Esophagus (tissue), 2 donors: ENCODE results near the gene KCNK5. TPM values are rescaled to one million over a fixed set of nuclear protein-coding genes. Genes with fewer than 3 reads are reported as not detected.

Source experiments
- H3K27ac ChIP-seq, 2 donors: one replicate each; pipeline ENCODE4 v1.5.1; 2013; ENCODE audit warnings: low read depth in 2 of 2, mild to moderate bottlenecking in 2 of 2, inconsistent platforms in 1 of 2, low read length in 1 of 2, moderate library complexity in 1 of 2
- H3K27me3 ChIP-seq, 2 donors: one replicate each; pipeline ENCODE4 v1.6.1; 2013; ENCODE audit warnings: low read length in 2 of 2, control low read depth in 1 of 2, mild to moderate bottlenecking in 1 of 2; ENCODE audit not compliant: insufficient read depth in 2 of 2, control insufficient read depth in 1 of 2
- H3K36me3 ChIP-seq, 2 donors: one replicate each; pipeline ENCODE4 v1.6.1; 2013; ENCODE audit warnings: low read length in 1 of 2; ENCODE audit not compliant: control insufficient read depth in 2 of 2, insufficient read depth in 2 of 2
- H3K4me1 ChIP-seq, 2 donors: one replicate each; pipeline ENCODE4 v1.6.1; 2013; ENCODE audit warnings: low read length in 1 of 2; ENCODE audit not compliant: control insufficient read depth in 2 of 2, insufficient read depth in 2 of 2
- H3K4me3 ChIP-seq, 2 donors: one replicate each; pipeline ENCODE4 v1.5.1; 2013; ENCODE audit warnings: low read length in 2 of 2, mild to moderate bottlenecking in 2 of 2, low read depth in 1 of 2, moderate library complexity in 1 of 2
- H3K9me3 ChIP-seq, 2 donors: one replicate each; pipeline ENCODE4 v1.6.1; 2013; ENCODE audit warnings: mild to moderate bottlenecking in 2 of 2, low read depth in 1 of 2, low read length in 1 of 2, moderate library complexity in 1 of 2; ENCODE audit not compliant: control insufficient read depth in 2 of 2, insufficient read depth in 1 of 2
- WGBS, 2 donors: extraction: QIAGEN DNeasy Blood & Tissue Kit; methylation state at CpG; one replicate each; pipeline ENCODE4 v1.1.7; 2013; 5-methylcytosine and 5-hydroxymethylcytosine counted together
- polyA plus RNA-seq, 2 donors: library from polyadenylated mRNA; stranded (reverse); fragments of 200-250 nt; gene quantifications; one replicate each; pipeline ENCODE4 v1.2.3, GENCODE V29; 2013
- donor health status: healthy with polysubstance abuse.
- donor health status: Bipolar disorder and iron deficiency.

The KCNK5 gene
- polyA plus RNA-seq, 2 donors = 2.5 to 2.7 TPM

GRCh38 chr6:39202166-39202565, 27.1 kb downstream of the KCNK5 start:
- Histone ChIP-seq H3K27ac (no peak overlapping the region), H3K36me3 (peaks cover 0 to 1% of the 10 kb centered on the region in 2 donors), H3K4me1 (peaks cover 5 to 40% of the 10 kb centered on the region in 2 donors), H3K27me3 (no peaks in the 10 kb centered on the region), H3K9me3 (no peaks in the 10 kb centered on the region), H3K4me3 (no peak overlapping the region)
- WGBS, 2 donors = 89 to 94% methylated on average over 4 of the region's 4 CpGs

- 0 to 53% methylated on average over 1 of the region's 1 CpG for WGBS, 2 donors
- no peaks in the 10 kb centered on the region for H3K27me3 ChIP-seq
- H3K36me3 ChIP-seq = peaks cover 2 to 4% of the 10 kb centered on the region in 2 donors
- H3K4me1 ChIP-seq = peaks cover 7 to 26% of the 10 kb centered on the region in 2 donors
- no peak overlapping the region for H3K4me3 ChIP-seq
- H3K9me3 ChIP-seq = no peaks in the 10 kb centered on the region
- H3K27ac ChIP-seq = no peak overlapping the region
These were observed 28.7 kb downstream of the KCNK5 start for GRCh38 chr6:39200498-39201020.

DNA sequence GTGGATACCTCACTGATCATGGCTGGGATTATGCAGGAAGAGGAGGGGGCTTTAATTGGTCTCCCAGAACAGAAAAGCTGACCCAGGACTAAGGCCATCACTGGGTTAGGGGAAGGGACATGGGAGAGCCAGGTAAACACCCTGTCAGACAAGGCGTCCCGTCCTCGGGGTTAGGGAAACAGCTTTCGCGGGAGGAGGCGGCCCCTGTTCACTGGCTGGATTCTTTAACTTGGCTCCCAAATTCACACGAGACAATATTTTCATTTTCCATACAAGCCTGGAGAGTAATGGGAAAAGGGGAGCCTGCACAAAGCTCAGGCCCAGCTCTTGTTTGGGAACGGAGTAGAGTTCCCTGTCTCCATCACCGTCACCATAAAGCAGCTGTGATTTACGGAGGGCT, 29.3 kb downstream of the KCNK5 start:
- H3K27ac ChIP-seq = no peak overlapping the region
- WGBS, 2 donors = 75 to 82% methylated on average over 10 of the region's 10 CpGs
- no peak overlapping the region for H3K4me3 ChIP-seq
- H3K36me3 ChIP-seq = peaks cover 5 to 8% of the 10 kb centered on the region in 2 donors
- peaks cover 7 to 20% of the 10 kb centered on the region in 2 donors for H3K4me1 ChIP-seq
- no peaks in the 10 kb centered on the region for H3K9me3 ChIP-seq
- H3K27me3 ChIP-seq = no peaks in the 10 kb centered on the region

DNA sequence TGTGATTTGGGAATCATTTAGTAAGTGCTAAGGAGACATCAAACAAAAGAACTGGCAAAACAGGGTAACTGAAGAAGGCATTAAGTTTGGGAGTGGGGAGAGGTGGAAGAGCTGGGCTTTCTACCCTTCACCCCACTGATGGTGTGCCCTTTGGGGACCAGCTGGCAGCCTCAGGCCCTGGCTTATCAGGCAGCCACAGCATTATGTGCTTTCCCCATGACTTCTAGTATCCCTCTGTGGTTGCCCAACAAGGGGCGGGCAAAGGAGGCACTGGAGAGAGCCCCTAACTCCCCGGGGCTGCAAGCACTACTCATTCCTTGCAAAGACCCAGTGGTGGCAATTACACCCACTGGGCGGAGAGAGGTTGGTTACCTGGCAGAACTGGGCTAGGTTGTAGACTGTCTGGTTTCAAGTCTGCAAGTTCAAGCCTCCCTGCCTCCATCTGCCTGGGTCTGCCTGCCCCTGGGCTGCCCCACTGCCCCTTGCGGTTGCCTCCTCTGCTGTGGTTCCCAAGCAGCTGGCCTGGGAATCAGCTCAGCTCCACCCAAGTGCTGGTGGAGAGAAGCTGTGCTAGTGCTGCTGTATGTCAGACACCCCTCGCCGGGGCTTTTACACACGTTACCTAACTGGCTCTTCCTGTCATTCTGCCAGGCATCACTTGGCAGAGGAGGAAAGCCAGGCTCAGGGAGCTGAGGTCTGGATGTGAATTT, 29.9 kb downstream of the KCNK5 start:
- Histone ChIP-seq H3K9me3 (no peaks in the 10 kb centered on the region), H3K4me3 (no peak overlapping the region), H3K27ac (no peak overlapping the region), H3K4me1 (peaks cover 7 to 15% of the 10 kb centered on the region in 2 donors), H3K27me3 (no peaks in the 10 kb centered on the region), H3K36me3 (peaks cover 5 to 13% of the 10 kb centered on the region in 2 donors)
- WGBS, 2 donors = 76 to 79% methylated on average over 7 of the region's 7 CpGs

DNA sequence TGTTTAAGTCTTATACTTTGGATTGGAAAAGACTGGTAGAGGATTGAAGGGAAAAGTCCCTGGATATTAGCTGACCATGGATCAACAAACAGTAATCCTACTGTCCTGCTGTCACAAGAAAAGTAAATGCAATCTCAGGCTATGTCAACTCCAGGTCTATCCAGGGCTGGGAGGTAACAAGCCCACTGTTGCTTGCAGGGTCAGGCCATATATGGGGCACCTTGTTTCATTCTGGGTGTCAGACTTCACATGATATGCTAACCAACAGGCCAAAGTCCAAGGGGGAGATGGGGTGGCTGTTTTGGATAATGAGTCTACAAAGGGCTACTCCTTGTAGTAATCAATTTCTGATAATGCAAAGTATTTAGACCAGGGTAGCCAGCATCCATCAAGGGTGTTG, 30.7 kb downstream of the KCNK5 start:
- Histone ChIP-seq H3K4me1 (peaks cover 2 to 13% of the 10 kb centered on the region in 2 donors), H3K4me3 (no peak overlapping the region), H3K27ac (no peak overlapping the region), H3K27me3 (no peaks in the 10 kb centered on the region), H3K9me3 (no peaks in the 10 kb centered on the region), H3K36me3 (peaks cover 5 to 13% of the 10 kb centered on the region in 2 donors)

- Histone ChIP-seq H3K4me3 (no peak overlapping the region), H3K4me1 (peaks cover 2 to 15% of the 10 kb centered on the region in 2 donors), H3K27me3 (no peaks in the 10 kb centered on the region), H3K27ac (no peak overlapping the region), H3K9me3 (no peaks in the 10 kb centered on the region), H3K36me3 (peaks cover 5 to 13% of the 10 kb centered on the region in 2 donors)
These were observed 31.3 kb downstream of the KCNK5 start for GRCh38 chr6:39197922-39198500.

GRCh38 chr6:39197521-39197920, 31.8 kb downstream of the KCNK5 start:
- Histone ChIP-seq H3K4me3 (no peak overlapping the region), H3K27me3 (no peaks in the 10 kb centered on the region), H3K27ac (no peak overlapping the region), H3K9me3 (no peaks in the 10 kb centered on the region), H3K36me3 (peaks cover 5 to 13% of the 10 kb centered on the region in 2 donors), H3K4me1 (peaks cover 2 to 15% of the 10 kb centered on the region in 2 donors)
- 68 to 89% methylated on average over 4 of the region's 4 CpGs for WGBS, 2 donors

GRCh38 chr6:39196673-39197091, 32.6 kb downstream of the KCNK5 start:
- 82 to 97% methylated on average over 3 of the region's 3 CpGs for WGBS, 2 donors
- Histone ChIP-seq H3K36me3 (peaks cover 5 to 16% of the 10 kb centered on the region in 2 donors), H3K9me3 (no peaks in the 10 kb centered on the region), H3K4me1 (peaks cover 2 to 15% of the 10 kb centered on the region in 2 donors), H3K27me3 (no peaks in the 10 kb centered on the region), H3K27ac (no peak overlapping the region), H3K4me3 (no peak overlapping the region)

DNA sequence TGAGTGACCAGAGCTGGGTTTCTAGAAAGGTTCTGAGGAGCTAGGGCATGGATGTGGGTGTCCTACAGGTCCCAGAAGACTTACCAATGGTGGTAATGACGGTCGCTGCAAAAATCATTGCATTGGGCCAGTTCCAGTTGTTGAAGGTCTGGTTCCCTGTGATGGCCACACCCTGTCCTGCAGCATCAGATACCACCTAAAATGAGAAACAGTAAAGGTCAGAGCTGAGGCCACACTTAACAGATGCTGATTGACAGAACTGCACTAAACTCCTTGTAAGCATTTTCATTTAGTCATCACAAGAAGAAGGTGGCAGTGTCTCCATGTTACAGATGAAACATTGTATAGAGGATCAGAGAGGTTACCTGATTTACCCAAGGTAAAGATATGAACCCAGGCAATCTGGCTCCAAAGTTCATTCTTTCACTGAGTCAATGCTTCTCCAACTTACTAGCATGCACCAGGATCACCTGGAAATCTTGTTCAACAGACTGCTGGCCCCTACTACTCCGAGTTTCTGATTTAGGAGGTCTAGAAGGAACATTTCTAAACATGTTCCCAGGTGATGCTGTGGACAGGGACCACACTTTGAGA, 33.4 kb downstream of the KCNK5 start:
- H3K27ac ChIP-seq = no peak overlapping the region
- no peaks in the 10 kb centered on the region for H3K9me3 ChIP-seq

More for the DNA sequence above, 33.4 kb downstream of the KCNK5 start:
- peaks cover 2 to 15% of the 10 kb centered on the region in 2 donors for H3K4me1 ChIP-seq
- H3K4me3 ChIP-seq = no peak overlapping the region
- no peaks in the 10 kb centered on the region for H3K27me3 ChIP-seq
- H3K36me3 ChIP-seq = peaks cover 5 to 23% of the 10 kb centered on the region in 2 donors
- WGBS, 2 donors = 91 to 93% methylated on average over 3 of the region's 3 CpGs
